Astrocyte (in vitro differentiated cells and primary cell): ENCODE results near the gene SMOC2. TPM values are rescaled to one million over a fixed set of nuclear protein-coding genes. Genes with fewer than 3 reads are reported as not detected.

Experiments used
- DNase-seq: peaks from one replicate; pipeline ENCODE4 v3.0.0-alpha.2; 2010; ENCODE audit warnings: low read depth
- FAIRE-seq: peaks from 2 replicates; lab custom pipeline; 2011; peaks lifted over from hg19 to GRCh38; lab: Jason Lieb, UNC
- H2AFZ ChIP-seq: 2 replicates; pipeline ENCODE4 v1.6.0; 2012; ENCODE audit warnings: low read depth, low read length, inconsistent platforms
- H3K27ac ChIP-seq: 2 replicates; pipeline ENCODE4 v1.5.1; 2011; ENCODE audit warnings: low read depth, low read length, inconsistent platforms
- H3K27me3 ChIP-seq: 2 replicates; pipeline ENCODE4 v1.6.0; 2011; ENCODE audit warnings: low read length, inconsistent platforms; ENCODE audit not compliant: insufficient read depth
- H3K36me3 ChIP-seq: 2 replicates; pipeline ENCODE4 v1.5.1; 2011; ENCODE audit warnings: low read length, inconsistent platforms; ENCODE audit not compliant: insufficient read depth
- H3K4me1 ChIP-seq: 2 replicates; pipeline ENCODE4 v1.5.1; 2011; ENCODE audit warnings: low read length, inconsistent platforms; ENCODE audit not compliant: insufficient read depth
- H3K4me2 ChIP-seq: 2 replicates; pipeline ENCODE4 v1.6.0; 2012; ENCODE audit warnings: low read length, inconsistent platforms
- H3K4me3 ChIP-seq: 2 replicates; pipeline ENCODE4 v1.5.1; 2011; ENCODE audit warnings: low read depth, mild to moderate bottlenecking, low read length, inconsistent platforms; ENCODE audit not compliant: insufficient read depth
- H3K79me2 ChIP-seq: 2 replicates; pipeline ENCODE4 v1.6.0; 2012; ENCODE audit warnings: mild to moderate bottlenecking, low read length, inconsistent platforms; ENCODE audit not compliant: insufficient read depth
- H3K9ac ChIP-seq: 2 replicates; pipeline ENCODE4 v1.6.0; 2012; ENCODE audit warnings: mild to moderate bottlenecking, low read length, inconsistent platforms
- H3K9me3 ChIP-seq: 2 replicates; pipeline ENCODE4 v1.5.1; 2012; ENCODE audit warnings: low read depth, mild to moderate bottlenecking, low read length, inconsistent platforms; ENCODE audit not compliant: insufficient read depth
- H4K20me1 ChIP-seq: 2 replicates; pipeline ENCODE4 v1.6.0; 2012; ENCODE audit warnings: low read length, inconsistent platforms; ENCODE audit not compliant: insufficient read depth
- H3K27ac Mint-ChIP-seq: one replicate; pipeline ENCODE4 v1.8.0; 2021; ENCODE audit warnings: mild to moderate bottlenecking, mixed read lengths; ENCODE audit not compliant: unreplicated experiment
- H3K27me3 Mint-ChIP-seq: one replicate; pipeline ENCODE4 v1.8.0; 2021; ENCODE audit warnings: low read depth, mixed read lengths; ENCODE audit not compliant: unreplicated experiment
- H3K36me3 Mint-ChIP-seq: one replicate; pipeline ENCODE4 v1.8.0; 2021; ENCODE audit warnings: low read depth, mixed read lengths; ENCODE audit not compliant: unreplicated experiment
- H3K4me1 Mint-ChIP-seq: one replicate; pipeline ENCODE4 v1.8.0; 2021; ENCODE audit warnings: low read depth, mixed read lengths; ENCODE audit not compliant: unreplicated experiment
- H3K4me3 Mint-ChIP-seq: one replicate; pipeline ENCODE4 v1.8.0; 2021; ENCODE audit warnings: mild to moderate bottlenecking, moderate library complexity, mixed read lengths; ENCODE audit not compliant: unreplicated experiment
- H3K9me3 Mint-ChIP-seq: one replicate; pipeline ENCODE4 v1.8.0; 2021; ENCODE audit warnings: mild to moderate bottlenecking, mixed read lengths; ENCODE audit not compliant: unreplicated experiment
- EZH2 ChIP-seq: IDR thresholded peaks from 2 replicates; pipeline ENCODE4 v1.6.1; 2012; ENCODE audit warnings: mild to moderate bottlenecking, low read length, inconsistent platforms; ENCODE audit not compliant: insufficient read depth
- total RNA-seq: library from RNA; stranded (reverse); gene quantifications from 2 replicates; pipeline ENCODE4 v1.2.1, GENCODE V29; 2021
- TF ChIP-seq, protein P1 (sequence below): IDR thresholded peaks from 2 replicates; pipeline ENCODE4 v1.5.1; 2011; ENCODE audit warnings: low read depth, mild to moderate bottlenecking, inconsistent platforms, low read length, moderate library complexity; ENCODE audit not compliant: insufficient read depth

Gene SMOC2
- total RNA-seq, 1 donor from 2014 or later: 0.93 TPM

DNA sequence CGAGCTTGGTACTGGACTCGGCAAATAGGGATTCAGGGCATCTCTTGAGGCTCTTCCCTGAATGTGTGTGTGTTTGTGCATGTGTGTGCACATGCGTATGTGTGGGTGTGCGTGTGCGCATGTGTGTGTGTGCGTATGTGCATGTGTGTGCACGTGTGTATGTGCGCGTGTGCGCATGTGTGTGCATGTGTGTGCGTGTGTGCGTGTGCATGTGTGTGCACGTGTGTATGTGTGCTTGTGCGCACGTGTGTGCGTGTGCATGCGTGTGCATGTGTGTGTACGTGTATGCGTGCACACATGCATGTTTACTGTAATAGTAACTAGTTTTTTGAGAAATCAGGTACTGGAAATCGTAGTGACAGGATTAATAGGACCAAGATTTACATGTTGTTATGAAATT is 117.7 kb downstream of the SMOC2 start:
- Histone ChIP-seq H3K36me3 (no peaks in the 10 kb centered on the region), H3K27ac (no peak overlapping the region), H4K20me1 (no peaks in the 10 kb centered on the region), H2AFZ (no peak overlapping the region), H3K27me3 (no peaks in the 10 kb centered on the region), H3K4me3 (no peak overlapping the region), H3K79me2 (no peaks in the 10 kb centered on the region), H3K9ac (no peak overlapping the region), H3K9me3 (peaks cover 8% of the 10 kb centered on the region), H3K4me2 (no peak overlapping the region), H3K4me1 (no peaks in the 10 kb centered on the region)
- Mint-ChIP-seq H3K4me3 (no peak overlapping the region), H3K4me1 (no peaks in the 10 kb centered on the region), H3K36me3 (peaks cover 2% of the 10 kb centered on the region), H3K27ac (no peak overlapping the region), H3K9me3 (peaks cover 23% of the 10 kb centered on the region), H3K27me3 (peaks cover 10% of the 10 kb centered on the region)
- no peak for DNase-seq
- no peak for TF ChIP-seq EZH2
- TF ChIP-seq, protein P1, sequence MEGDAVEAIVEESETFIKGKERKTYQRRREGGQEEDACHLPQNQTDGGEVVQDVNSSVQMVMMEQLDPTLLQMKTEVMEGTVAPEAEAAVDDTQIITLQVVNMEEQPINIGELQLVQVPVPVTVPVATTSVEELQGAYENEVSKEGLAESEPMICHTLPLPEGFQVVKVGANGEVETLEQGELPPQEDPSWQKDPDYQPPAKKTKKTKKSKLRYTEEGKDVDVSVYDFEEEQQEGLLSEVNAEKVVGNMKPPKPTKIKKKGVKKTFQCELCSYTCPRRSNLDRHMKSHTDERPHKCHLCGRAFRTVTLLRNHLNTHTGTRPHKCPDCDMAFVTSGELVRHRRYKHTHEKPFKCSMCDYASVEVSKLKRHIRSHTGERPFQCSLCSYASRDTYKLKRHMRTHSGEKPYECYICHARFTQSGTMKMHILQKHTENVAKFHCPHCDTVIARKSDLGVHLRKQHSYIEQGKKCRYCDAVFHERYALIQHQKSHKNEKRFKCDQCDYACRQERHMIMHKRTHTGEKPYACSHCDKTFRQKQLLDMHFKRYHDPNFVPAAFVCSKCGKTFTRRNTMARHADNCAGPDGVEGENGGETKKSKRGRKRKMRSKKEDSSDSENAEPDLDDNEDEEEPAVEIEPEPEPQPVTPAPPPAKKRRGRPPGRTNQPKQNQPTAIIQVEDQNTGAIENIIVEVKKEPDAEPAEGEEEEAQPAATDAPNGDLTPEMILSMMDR: no peak
- FAIRE-seq: no peak

DNA sequence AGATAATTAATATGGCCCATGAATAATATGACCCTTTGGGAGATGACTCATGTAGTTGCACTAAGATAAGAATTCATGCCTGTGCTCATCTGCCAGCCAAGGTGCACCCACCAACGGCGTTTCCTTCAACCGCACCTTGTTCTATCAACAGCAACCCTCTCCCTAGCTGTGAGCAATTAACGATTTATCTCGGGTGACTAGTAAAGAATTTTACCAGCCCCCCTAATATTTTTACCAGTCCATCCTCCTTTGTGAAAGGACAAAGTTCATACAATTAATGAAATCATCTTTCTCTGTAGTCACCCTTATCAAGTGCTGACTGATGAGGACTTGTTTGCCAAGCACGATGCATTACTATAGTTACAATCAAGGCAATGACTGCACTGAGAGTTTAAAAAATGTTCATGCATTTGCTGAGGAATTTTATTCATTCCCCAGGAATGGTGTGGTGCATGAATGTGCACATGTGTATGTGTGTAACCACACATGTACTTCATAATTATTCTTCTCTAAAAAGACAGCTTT is 118.7 kb downstream of the SMOC2 start:
- no peak overlapping the region for H3K4me3 ChIP-seq
- no peak overlapping the region for H3K4me2 ChIP-seq
- no peaks in the 10 kb centered on the region for H3K36me3 ChIP-seq
- TF ChIP-seq, protein P1: no peak
- no peak for TF ChIP-seq EZH2
- no peak overlapping the region for H3K9ac ChIP-seq
- no peaks in the 10 kb centered on the region for H4K20me1 ChIP-seq
- H3K4me1 ChIP-seq: no peaks in the 10 kb centered on the region
- Mint-ChIP-seq H3K27me3 (peaks cover 5% of the 10 kb centered on the region), H3K27ac (peak overlapping the region; percentile 18), H3K4me3 (no peak overlapping the region), H3K9me3 (peaks cover 27% of the 10 kb centered on the region), H3K36me3 (peaks cover 2% of the 10 kb centered on the region), H3K4me1 (no peaks in the 10 kb centered on the region)
- H3K27me3 ChIP-seq: no peaks in the 10 kb centered on the region
- DNase-seq: no peak
- no peak overlapping the region for H3K27ac ChIP-seq
- no peak overlapping the region for H2AFZ ChIP-seq
- FAIRE-seq: no peak
- H3K9me3 ChIP-seq: peaks cover 6% of the 10 kb centered on the region
- H3K79me2 ChIP-seq: no peaks in the 10 kb centered on the region

DNA sequence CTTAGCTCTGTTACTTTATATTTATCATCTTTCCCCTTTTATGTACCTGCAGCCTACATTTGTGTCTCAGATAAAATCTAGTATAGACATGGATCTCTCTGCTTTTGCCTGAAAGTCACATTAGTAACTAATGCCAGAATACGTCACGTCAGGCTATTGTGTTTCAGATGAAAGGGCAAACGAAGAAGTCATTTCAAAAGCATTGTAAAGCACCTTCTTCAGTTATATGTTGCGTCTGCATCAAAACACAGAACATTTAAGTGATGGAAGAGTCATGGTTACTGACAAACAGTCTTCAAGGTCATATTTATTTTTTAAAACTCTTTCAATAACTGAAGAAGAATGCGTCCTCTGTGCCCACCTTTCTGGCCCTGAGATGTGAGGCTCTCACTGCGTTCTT is 119.1 kb downstream of the SMOC2 start:
- FAIRE-seq (no peak), DNase-seq (no peak)
- H3K36me3 ChIP-seq: no peaks in the 10 kb centered on the region
- H3K4me3 Mint-ChIP-seq: no peak overlapping the region
- H3K36me3 Mint-ChIP-seq: peaks cover under 1% of the 10 kb centered on the region
- no peak overlapping the region for H2AFZ ChIP-seq
- no peak overlapping the region for H3K9ac ChIP-seq
- H3K9me3 Mint-ChIP-seq: peaks cover 25% of the 10 kb centered on the region
- H3K27ac Mint-ChIP-seq: no peak overlapping the region
- no peaks in the 10 kb centered on the region for H3K4me1 Mint-ChIP-seq
- H3K27me3 ChIP-seq: no peaks in the 10 kb centered on the region
- no peaks in the 10 kb centered on the region for H4K20me1 ChIP-seq
- H3K27me3 Mint-ChIP-seq: peaks cover 4% of the 10 kb centered on the region
- H3K4me1 ChIP-seq: no peaks in the 10 kb centered on the region
- H3K79me2 ChIP-seq: no peaks in the 10 kb centered on the region
- no peak overlapping the region for H3K4me2 ChIP-seq
- H3K27ac ChIP-seq: no peak overlapping the region
- H3K9me3 ChIP-seq: peaks cover 6% of the 10 kb centered on the region
- no peak overlapping the region for H3K4me3 ChIP-seq
- no peak for TF ChIP-seq EZH2
- TF ChIP-seq, protein P1: no peak
